ENCODE data around the gene CDAN1.
"Not testable (repeated sequence)": the region's sequence is repeated elsewhere in the genome, so short reads cannot be mapped to it uniquely, and the experiment has no call there.

The CDAN1 gene

GRCh38 chr15:42736793-42737528 lies at the start of gene CDAN1:
TSS of gene CDAN1 (minus strand) at chr15:42737128. CDS start at chr15:42737102, 26 bp downstream.
- peak; percentile 94 for DNase-seq

- no peak for DNase-seq
Measured at GRCh38 chr15:42785569-42785968, 48.6 kb upstream of the CDAN1 start.

GRCh38 chr15:42784705-42785104 lies 47.8 kb upstream of the CDAN1 start:
- no peak for DNase-seq

GRCh38 chr15:42782716-42783115 lies 45.8 kb upstream of the CDAN1 start:
- no peak for DNase-seq

GRCh38 chr15:42775416-42775815 lies 38.5 kb upstream of the CDAN1 start:
- no peak for DNase-seq

- DNase-seq = no peak
Measured at GRCh38 chr15:42772901-42773300, 36.0 kb upstream of the CDAN1 start.

- DNase-seq = no peak
Measured at GRCh38 chr15:42772144-42772543, 35.2 kb upstream of the CDAN1 start.

GRCh38 chr15:42766109-42766508 lies 29.2 kb upstream of the CDAN1 start:
- not testable (repeated sequence) for DNase-seq

- not testable (repeated sequence) for DNase-seq
Measured at GRCh38 chr15:42764154-42764731, 27.3 kb upstream of the CDAN1 start.

GRCh38 chr15:42761813-42762212 lies 24.9 kb upstream of the CDAN1 start:
- DNase-seq = not testable (repeated sequence)

- no peak for DNase-seq
Measured at GRCh38 chr15:42760759-42761158, 23.8 kb upstream of the CDAN1 start.

GRCh38 chr15:42759093-42759492 lies 22.2 kb upstream of the CDAN1 start:
- no peak for DNase-seq

- no peak for DNase-seq
Measured at GRCh38 chr15:42750306-42750705, 13.4 kb upstream of the CDAN1 start.

GRCh38 chr15:42749266-42749665 lies 12.3 kb upstream of the CDAN1 start:
- no peak for DNase-seq

- no peak for DNase-seq
Measured at GRCh38 chr15:42744195-42744594, 7.3 kb upstream of the CDAN1 start.

GRCh38 chr15:42742149-42742548 lies 5.2 kb upstream of the CDAN1 start:
- DNase-seq = no peak

GRCh38 chr15:42741710-42742109 lies 4.8 kb upstream of the CDAN1 start:
- DNase-seq = no peak

GRCh38 chr15:42737529-42738328 lies 801 bp upstream of the CDAN1 start:
- no peak for DNase-seq

- peak; percentile 73 for DNase-seq
Measured at GRCh38 chr15:42736178-42736792, 643 bp downstream of the CDAN1 start.

- DNase-seq = no peak
Measured at GRCh38 chr15:42735382-42736165, 1.4 kb downstream of the CDAN1 start.

GRCh38 chr15:42734076-42734672 lies 2.8 kb downstream of the CDAN1 start:
- no peak for DNase-seq

GRCh38 chr15:42733027-42733426 lies 3.9 kb downstream of the CDAN1 start:
- DNase-seq = no peak

All from eye (tissue), 1 donor.